Stimulated activated CD4-positive, alpha-beta T cell treated with anti-CD3 and anti-CD28 coated beads, Interleukin-15, amount 100 ng/mL, for 24 hours (primary cell): ENCODE measurements around the gene NEK5.
"Not testable (repeated sequence)": the region's sequence is repeated elsewhere in the genome, so short reads cannot be mapped to it uniquely, and the experiment has no call there.

Experiments
- DNase-seq: peaks from one replicate; pipeline ENCODE4 v3.0.0-alpha.2; 2020

NEK5 gene

DNA sequence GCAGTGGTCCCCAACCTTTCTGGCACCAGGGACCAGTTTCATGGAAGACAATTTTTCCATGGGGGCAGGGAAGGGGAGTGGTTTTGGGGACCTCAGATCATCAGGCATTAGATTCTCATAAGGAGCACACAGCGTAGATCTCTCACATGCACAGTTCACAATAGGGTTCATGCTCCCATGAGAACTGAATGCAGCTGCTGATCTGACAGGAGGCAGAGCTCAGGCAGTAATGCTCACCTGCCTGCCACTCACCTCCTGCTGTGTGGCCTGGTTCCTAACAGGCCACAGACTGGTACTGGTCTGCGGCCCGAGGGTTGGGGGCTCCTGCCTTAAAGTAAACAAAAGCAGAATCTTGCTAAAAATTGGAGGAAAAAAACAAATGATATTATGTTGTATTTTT is 67.8 kb downstream of the NEK5 start:
- DNase-seq = not testable (repeated sequence)

DNA sequence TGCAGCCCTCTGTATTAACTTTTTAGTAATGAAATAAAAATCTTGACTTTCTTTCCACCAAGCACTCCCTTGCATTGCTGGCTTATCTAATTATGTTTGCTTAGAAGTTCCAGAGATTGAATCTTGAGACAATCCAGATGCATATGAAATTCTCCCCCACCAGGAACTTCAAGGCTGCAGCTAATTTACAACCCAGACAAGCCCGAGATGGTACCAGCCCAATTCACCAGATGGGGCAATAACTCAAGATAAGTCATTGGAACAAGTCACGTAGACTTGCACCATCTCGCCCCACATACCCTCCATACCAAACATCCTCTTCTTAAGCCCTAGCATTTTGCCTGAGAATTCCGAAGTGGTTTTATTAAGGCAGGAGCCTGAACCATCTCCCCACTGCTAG is 75.4 kb downstream of the NEK5 start:
- no peak for DNase-seq

DNA sequence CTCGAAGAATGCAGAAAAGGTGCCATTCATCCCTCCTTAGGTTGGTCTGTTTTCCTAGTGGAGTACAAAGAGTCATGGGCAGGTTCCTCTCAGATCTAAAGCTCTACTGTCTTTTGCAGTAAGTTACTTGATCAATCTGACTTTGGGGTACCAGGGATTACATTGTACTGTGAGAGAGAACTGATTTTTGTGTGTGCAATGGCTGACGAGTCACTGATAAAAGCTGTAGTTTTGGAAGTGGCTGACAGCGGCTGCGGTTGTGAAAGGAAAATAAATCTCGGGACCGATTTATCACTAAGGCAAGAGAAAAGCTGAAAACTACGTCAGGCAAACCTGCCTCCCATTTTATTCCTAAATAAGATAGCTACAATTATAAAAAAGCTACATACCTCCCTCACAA is 77.5 kb downstream of the NEK5 start:
- DNase-seq = no peak

DNA sequence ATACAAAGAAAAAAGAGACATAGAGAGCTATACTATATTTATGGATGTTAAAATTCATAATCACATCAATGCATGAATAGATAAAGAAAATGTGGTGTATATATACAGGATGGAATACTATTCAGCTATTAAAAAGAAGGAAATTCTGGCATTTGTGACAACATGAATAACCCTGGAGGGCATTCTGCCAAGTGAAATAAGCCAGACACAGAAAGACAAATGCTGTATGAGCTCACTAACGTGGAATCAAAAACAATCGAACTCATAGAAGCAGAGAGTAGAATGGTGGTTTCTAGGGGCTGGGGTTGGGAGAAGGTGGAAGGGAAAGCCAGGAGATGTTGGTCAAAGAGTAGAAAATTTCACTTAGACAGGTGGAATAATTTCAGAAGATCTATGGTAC is 80.4 kb downstream of the NEK5 start:
- DNase-seq = no peak

DNA sequence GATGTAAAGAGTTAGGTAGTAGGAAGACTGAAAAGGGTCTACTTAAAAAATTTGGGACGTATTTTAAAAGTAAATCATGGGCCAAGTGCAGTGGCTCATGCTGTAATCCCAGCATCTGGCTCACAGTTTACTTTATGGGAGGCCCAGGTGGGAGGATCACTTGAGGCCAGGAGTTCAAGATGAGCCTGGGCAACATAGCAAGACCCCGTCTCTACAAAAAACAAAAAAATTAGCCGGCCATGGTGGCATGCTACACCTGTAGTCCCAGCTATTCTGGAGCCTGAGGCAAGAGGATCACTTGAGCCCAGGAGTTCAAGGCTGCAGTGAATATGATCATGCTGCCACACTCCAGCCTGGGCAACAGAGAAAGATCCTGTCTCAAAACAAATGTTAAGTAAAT is 81.4 kb downstream of the NEK5 start:
- no peak for DNase-seq

DNA sequence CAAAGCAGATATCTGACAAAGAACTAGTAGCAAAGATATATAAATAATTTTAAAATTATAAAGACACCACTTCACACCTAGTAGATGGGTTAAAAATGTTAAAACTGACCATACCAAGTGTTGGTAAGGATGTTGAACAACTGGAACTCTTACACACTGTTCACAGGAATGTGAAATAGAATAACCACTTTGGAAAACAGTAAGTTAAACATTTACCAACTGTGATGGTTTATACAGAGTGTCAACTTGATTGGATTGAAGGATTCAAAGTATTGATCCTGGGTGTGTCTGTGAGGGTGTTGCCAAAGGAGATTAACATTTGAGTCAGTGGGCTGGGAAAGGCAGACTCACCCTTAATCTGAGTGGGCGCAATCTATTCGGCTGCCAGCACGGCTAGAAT is 85.2 kb downstream of the NEK5 start:
- DNase-seq = no peak

DNA sequence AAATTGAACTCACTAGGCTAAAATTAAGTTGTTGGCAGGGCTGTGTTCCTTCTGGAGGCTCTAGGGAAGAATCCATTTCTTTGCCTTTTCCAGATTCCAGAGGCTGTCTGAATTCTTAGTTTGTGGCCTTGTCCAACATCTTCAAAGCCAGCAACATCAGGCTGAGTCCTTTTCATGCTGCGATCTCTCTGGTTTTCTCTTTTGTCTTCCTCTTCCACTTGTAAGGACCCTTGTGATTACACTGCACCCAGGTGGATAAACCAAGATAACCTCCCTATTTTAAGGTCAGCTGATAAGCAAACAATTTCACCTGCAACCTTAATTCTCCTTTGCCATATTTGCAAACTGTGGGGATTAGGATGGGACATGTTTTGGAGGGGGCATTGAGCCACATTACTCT is 92.8 kb downstream of the NEK5 start:
- DNase-seq = no peak

DNA sequence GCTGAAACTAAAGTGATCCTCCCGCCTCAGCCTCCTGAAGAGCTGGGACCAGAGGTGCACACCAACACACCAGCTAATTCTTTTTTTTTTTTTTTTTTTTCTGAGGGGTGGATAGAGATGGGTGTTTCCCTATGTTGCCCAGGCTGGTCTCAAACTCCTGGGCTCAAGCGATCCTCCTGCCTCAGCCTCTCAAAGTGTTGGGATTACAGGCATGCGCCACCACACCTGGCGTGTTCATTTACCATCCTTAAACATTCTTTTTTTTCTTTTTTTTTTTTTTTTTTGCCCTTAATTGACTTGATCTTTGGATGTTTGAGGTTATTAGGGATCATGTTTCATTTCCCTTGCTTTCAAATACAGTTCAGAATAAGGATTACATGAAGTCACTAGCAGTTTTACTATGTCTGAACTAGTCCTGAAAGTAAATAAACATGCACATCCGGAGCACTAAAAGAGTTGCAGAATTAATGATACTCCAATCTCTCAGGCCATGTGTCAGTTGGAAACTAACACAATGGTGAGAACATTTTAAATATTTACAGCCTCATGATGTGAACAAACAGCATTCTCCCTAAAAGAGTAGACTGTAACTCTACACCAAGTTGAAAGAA is 94.2 kb downstream of the NEK5 start:
- no peak for DNase-seq

DNA sequence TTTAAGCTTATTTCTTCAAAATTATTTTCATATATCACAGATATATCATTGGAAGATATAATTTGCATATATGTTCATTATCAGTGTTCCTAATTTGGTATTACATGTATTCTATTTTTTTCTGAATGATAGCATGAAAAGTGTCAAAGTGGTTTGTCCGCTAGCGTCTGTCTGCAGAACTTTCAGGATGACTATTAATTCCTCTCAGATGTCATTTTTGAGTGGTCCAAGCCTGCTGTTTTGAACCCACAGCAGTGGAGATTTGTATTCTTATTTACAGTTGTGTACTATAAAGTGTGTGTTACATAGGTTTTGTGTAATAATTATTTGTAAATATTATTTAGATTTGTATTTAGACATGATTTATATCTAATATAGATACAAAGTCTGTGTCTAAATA is 95.8 kb downstream of the NEK5 start:
- no peak for DNase-seq

DNA sequence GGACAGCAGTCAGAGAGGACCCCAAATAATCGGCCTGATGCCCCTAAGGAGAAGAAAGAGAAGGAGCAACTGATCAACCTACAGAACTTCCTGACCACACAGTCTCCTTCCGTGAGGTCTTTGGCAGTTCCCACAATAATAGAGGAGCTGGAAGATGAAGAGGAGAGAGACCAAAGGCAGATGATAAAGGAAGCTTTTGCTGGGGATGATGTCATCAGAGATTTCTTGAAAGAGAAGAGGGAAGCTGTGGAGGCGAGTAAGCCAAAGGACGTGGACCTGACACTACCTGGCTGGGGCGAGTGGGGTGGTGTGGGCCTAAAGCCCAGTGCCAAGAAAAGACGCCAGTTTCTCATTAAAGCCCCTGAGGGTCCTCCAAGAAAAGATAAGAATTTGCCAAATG is 98.5 kb downstream of the NEK5 start:
- not testable (repeated sequence) for DNase-seq

DNA sequence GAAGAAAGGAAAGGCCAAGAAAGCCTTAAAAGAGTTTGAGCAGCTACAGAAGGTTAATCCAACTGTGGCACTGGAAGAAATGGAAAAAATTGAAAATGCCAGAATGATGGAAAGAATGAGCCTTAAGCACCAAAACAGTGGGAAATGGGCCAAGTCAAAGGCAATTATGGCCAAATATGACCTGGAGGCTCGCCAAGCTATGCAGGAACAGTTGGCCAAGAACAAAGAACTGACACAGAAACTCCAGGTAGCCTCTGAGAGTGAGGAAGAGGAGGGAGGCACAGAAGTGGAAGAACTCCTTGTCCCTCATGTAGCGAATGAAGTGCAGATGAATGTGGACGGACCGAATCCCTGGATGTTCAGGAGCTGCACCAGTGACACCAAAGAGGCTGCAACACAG is 99.3 kb downstream of the NEK5 start:
- no peak for DNase-seq

DNA sequence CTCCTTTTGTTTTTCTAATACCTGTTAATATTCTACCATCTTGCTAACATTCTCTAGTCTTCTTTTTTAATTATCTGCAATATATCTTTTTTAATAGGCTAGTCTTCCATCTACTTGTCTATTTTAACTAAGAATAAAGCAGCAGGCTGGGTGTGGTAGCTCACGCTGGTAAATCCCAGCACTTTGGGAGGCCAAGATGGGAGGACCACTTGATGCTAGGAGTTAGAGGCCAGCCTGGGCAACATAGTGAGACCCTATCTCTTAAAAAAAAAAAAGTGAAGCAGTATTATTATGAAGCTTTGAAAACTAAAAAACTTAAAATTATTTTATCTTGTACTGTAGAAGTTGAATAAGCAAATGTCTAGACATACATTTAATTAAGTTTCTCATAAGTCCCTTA is 101.0 kb downstream of the NEK5 start:
- no peak for DNase-seq

DNA sequence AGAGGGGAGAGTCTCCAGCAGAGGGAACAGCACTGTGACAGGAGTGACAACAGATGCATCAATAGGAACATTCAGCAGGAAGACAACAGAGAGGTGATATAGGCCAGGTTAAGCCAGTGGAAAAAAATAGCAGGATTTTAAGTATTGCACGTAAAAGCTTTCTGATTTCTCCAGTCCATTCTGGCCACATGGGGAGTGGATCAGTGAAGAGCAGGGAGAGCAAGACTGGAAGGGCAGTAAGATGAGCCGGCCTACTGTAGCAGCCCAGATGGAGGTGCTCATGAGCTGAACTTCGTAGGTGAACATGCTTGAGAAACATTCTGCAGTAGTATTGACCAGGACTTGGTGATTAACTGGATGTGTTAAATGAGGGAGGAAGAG is 102.6 kb downstream of the NEK5 start:
- no peak for DNase-seq

DNA sequence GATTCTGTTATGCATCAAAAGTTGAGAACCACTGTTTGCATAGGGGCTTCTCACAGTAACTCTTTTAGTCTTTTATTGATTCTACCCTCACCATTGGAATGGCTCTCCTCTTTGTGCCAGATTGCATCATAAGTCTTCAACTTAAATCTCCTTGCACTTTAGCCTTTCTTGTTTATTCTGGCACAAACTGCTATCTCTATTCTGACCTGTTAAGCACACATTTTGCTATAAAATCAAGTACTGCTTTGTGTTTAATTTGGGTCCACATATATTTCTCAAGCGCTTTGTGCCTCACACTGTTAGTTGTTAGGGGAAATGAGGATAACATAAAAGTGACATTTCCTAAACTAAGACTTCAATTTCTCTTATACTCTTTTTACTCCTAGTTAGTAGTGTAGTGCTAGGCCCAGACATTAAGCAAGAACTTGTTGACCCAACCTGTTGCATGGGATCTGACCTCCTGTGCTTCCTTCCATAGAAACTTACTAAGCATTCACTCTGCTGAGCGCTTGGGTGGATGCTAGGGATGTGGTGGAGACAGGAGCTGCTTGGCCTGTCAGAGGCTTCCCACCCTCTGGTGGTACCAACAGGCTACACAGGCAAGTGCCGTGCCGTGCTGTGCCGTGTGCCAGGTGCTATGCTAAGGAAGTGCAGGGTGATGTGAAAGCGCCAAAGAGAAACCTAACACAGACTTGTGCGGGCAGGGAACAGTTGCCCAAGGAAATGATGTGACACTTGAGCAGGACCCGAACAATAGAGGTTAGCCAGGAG is 103.2 kb downstream of the NEK5 start:
- DNase-seq = no peak

DNA sequence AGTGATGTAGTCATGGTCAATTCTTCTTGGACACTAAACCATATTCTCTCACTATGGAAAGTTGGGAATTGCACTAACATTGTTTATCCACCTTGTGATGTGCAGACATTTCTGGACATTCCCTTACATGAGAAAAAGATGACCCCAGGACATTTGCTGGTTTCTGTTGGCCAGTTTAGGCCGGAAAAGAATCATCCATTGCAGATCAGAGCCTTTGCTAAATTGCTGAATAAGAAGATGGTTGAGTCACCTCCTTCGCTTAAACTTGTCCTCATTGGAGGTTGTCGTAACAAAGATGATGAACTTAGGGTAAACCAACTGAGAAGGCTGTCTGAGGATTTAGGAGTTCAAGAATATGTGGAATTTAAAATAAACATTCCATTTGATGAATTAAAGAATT is 104.4 kb downstream of the NEK5 start, which contains the start of gene UTP14C:
UTP14C (plus strand) TSS at position 211 of the 400 bp plus-strand sequence. CDS start 4,114 bp downstream, outside the sequence.
- no peak for DNase-seq

DNA sequence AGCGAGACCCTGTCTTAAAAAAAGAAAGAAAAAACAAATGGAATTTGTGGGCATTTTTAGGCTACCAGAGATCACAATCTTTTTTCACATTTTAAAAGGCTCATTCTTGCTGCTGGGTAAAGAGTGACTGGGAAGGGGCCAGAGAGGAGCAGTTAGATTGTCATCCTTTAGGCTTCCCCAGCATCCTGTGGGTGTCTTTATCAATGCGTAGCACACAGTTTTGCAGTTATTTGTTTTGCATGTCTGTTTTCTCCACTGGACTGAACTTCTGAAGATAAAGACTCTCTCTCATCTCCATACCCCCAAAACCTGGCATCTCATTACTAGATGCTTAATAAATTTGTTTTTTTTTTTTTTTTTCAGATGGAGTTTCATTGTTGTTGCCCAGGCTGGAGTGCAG is 106.5 kb downstream of the NEK5 start:
- no peak for DNase-seq

DNA sequence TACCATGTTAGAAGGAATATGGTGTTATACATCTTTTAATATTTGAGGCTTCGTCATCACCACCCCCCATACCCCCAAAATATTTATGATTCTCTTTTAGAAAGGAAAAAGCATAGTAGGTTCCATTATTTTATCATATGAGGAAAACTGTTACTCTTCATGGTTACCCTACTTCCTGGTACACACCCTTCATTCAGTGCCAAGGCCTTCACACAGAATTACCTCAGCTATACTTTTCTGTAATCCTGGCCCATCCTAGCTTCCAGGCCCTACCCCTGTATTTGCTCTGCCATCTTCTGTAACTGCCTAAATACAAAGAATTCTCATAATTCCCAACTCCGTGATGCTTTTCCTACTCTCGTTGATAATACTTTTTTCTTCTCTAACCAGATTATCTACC is 108.7 kb downstream of the NEK5 start:
- DNase-seq = no peak

DNA sequence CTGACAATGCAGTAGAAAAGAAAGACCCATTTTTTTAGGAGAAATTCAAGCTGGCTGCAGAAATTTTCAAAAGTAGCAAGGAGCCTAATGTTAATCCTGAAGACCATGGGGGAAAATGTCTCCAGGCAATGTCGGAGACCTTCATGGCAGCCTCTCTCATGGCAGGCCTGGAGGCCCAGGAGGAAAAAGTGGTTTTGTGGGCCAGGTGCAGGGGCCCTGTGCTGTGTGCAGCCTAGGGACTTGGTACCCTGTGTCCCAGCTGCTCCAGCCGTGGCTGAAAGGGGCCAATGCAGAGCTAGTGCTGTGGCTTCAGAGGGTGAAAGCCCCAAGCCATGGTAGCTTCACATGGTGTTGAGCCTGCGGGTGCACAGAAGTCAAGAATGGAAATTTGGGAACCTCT is 112.6 kb downstream of the NEK5 start:
- DNase-seq = no peak

DNA sequence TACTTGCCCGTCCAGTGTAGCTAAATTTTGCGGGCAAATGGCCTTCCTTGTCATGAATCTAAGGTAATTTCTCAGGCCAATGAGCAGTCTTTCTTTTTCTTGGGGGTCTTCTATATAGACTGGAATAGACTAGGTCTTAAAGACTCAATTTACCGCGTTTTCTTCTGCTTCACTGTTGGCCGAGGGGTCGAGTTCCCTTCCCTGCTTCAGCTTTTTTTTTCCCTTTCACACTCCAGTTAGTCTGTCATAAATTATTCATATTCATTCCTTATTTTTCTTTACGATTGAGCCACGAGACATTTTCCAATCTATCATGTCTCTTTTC is 116.4 kb downstream of the NEK5 start:
- DNase-seq = no peak

DNA sequence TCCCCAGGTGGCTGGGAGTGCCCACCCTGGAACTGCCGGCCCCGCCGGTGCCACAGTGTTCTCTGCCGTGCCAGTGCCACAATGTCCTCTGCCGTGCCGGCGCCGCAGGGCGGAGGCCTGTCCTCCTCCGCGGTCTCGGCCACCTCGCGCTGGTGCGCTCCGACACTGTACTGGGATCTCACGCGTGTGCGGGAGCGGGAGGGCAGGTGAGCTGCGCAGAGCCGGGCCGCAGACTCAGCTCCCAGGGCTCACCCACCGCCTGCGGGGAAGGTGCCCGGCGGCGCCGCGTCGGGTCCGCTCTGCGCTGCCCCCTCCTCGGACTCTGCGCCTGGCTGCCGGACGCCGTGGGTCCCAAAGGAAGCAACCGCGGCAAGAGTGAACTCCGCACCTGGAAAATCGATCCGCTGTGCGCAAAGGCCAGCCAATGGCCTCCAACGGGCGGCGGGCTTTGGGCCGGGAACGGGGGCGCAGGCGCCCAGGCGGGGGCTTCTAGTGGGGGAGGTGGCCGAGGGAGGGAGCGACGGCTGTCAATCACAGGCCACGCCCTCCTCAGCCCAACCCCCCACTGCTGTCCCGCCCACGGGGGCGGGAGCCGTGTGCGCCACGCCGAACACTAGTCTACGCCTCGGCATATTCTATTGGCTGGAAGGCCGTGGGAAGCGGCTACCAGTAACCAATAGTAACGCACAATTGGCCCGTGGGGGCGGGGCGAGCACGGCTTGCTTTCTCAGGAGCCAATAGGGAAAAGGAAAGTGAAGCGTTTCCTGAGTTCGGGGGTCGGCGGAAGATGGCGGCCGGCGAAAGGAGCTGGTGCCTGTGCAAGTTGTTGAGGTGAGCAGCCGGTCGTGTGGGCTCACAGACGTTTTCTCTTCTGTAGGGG is 117.0 kb downstream of the NEK5 start, which contains the start of gene ALG11:
ALG11 (plus strand) TSS at position 767 of the 880 bp plus-strand sequence; CDS start at position 788, 21 bp downstream.
- peak; percentile 100 for DNase-seq

DNA sequence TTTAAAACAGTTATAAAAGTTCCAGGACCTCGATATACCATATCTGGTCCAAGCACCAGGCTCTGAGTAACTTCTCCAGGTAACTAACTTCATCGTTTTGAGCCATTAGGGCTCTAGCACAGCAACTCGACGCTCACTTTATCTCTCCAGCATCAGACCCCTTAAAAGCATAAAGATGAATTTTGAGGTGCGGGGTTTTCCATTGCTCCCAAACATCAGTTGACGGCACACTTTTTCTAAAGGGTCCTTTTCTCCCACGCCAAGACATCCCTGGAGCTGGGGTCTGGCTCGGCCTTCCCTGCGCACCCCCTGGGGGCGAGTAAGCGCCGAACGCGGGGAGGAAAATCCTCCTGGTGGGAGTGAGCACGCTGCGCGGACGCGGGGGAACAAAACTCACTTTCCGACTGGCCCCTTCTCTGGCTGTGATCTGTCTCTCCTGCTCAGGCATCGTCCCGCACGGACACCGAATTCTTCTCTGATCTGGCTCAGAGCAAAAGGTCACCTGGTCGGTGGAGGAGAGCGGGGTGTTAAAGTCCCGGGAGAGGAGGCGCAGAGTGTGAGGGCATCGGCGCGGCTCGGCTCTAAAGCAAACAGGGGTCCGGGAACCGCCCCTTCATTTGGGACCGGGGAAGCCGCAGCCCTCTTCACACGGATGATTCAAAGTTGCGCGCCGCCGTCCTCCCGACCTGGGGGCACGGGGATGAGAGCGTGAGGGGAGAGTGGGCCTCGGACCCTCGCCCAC is 117.8 kb downstream of the NEK5 start, which contains the start of gene ATP7B:
ATP7B (minus strand) TSS at position 561 of the 742 bp plus-strand sequence; CDS start at position 448, 113 bp downstream.
- peak; percentile 31 for DNase-seq

DNA sequence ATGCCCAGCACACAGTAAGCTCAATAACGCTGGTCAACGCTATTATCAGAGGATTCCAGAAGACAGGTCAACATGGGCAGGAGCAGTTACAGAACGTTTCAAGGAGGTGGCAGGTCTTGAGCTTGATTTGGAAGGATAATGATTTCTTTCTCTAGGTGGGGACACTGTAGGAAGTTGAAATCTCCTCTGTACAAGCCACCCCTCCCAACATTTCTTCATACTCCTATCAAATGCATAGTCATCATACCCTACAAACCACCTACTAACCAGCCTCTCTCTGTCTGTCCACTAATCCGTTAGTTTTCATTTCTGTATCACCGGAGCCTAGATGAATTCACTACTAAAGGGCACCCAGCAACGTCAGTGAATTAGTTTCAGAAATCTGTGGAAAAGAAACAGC is 118.9 kb downstream of the NEK5 start:
- no peak for DNase-seq
